HG02642 (cell line): ENCODE data around the gene ELL2.
"Not testable (repeated sequence)": the region's sequence is repeated elsewhere in the genome, so short reads cannot be mapped to it uniquely, and the experiment has no call there.

ENCODE experiments used
- ATAC-seq: cut with Tn5 transposase; IDR thresholded peaks from one replicate; pipeline ENCODE4 v1.9.1; 2021; ENCODE audit warnings: mild to moderate bottlenecking; ENCODE audit not compliant: unreplicated experiment, poor library complexity

The ELL2 gene

GRCh38 chr5:95846554-95847260 lies 114.9 kb downstream of the ELL2 start:
- peak; percentile 65 for ATAC-seq

GRCh38 chr5:95845391-95845790 lies 116.3 kb downstream of the ELL2 start:
- ATAC-seq: no peak

DNA sequence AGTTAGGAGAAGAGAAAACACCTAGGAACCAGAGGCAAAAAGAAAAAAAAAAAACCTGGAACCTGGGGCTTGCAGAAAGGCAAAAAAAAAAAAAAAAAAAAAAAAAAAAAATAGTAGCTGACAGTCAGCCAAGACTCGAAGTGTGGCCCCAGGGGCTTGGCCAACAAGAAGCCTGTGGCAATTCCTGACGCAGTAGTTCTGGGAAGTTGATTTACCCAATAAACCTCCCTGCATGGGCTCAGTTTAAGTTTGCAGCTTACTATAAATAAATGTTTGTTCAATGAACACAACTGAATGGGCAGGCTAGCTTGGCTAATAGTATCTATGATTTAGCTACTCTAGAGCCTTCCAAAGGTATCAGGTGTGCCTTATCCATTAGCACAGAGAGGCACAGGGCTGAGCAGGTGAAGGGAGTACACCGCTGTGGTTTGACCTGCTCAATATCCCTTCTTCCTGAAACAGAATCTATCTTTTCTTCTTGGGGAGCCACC lies 117.9 kb downstream of the ELL2 start:
- no peak for ATAC-seq

DNA sequence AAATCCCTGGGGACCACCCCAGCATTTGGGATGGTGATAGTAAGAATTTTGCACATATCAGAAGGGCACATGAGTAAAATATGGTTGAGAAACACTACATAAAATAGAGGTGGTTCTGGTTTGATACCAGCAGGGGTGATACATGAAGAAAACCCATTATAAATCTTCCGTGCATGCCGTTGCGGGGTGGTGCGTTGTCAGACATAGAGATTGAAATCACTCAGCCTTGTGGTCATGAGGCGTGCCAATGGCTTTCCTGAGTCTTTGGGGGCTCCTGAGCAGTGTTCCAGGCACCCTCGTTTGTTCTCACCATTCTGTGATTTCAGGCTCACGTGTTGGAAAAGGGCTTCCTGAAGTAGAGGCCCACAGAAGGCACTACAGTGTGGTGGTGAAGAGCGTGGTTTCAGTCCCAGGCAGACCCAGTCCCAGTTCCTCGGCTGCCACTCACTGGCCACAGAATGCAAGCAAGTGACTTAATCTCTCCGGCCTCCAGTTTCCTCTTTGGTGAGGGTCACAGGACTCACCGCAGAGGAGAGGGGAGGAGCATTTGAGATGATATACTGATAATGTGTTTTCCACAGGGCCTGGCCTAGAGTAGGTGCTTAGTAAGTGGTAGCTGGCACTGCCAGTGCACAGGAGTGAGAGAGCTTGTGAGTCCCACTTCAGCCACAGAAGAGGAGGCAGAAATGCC lies 118.7 kb downstream of the ELL2 start:
- peak; percentile 91 for ATAC-seq

GRCh38 chr5:95841914-95842812 lies 119.5 kb downstream of the ELL2 start:
- no peak for ATAC-seq

DNA sequence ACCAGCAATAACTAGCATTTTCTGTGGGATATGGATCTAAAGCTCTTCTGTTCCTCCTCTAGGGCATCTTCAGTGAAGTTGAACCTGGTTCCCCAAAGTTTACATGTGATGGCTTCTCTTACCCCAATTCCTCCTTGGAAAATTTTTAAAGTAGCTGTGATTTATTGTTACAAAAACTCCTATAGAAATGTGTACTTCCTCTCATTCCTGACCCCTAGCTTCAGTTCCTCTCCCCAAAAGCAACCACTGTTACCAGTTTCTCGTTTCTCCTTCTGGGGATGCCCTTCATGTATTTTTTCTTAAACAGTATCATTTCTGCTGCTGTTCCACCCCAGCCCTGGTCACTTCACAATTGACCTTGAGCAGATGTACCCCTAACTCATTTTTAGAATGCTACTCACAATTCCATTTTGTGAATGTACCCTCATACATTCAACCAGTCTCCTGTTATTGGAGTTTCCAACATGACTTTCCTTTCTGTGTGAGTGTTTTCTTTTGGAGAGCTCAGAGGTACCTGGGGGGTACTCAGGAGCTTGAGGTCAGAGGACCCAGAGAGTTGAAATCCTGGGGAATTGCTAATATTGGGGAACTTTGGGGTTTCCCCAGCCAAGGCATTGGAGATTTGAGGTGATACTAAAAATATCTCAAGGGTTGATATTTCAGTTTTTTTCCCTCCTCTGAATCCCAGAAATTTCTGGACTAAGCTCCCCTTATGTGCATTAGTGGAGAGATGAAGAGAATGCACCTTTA lies 120.5 kb downstream of the ELL2 start:
- no peak for ATAC-seq

- ATAC-seq: no peak
Measured at GRCh38 chr5:95839658-95840057, 122.0 kb downstream of the ELL2 start.

DNA sequence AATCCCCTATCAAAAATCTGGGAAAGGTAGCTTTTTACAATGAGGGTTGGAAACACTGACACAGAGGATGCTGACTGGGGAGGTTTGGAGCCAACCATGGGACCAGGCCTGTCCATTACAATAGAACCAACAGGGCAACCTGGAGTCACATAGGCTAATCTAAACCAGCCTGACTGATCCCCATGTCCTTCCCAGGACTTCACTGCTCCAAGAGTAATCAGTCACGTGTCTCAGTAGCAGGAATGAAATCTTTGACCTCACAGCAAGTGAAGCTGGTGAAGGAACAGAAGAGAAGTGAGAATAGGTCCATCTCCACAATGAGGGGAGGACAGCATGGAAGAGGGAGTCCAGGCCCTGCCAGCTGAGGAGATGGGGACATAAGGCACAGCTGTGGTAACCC lies 123.1 kb downstream of the ELL2 start:
- ATAC-seq: no peak

DNA sequence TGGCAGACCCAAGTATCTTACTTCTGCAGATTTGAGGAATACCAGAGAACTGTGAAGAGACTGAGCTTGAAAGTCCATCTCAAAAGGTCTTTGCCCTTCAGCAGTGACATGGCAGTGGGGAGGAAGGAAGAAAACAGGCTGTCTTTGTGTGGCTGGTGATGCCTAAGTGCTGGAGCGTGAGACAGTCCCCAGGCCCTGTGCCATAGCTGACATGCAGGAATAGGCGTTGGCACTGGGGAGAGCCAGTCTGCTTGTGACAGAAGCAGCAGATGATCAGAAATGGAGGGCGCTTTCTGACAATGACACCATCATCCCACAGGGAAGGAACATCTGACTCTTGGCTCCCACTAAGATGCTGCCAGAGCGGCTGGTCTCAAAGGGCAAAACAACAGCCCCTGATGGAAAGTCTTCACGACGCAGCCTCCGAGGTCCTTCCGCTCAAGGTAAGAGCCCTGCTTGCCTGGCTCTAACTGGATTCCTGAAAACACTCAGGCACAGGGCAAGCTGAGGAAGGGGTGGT lies 123.6 kb downstream of the ELL2 start:
- ATAC-seq: no peak

DNA sequence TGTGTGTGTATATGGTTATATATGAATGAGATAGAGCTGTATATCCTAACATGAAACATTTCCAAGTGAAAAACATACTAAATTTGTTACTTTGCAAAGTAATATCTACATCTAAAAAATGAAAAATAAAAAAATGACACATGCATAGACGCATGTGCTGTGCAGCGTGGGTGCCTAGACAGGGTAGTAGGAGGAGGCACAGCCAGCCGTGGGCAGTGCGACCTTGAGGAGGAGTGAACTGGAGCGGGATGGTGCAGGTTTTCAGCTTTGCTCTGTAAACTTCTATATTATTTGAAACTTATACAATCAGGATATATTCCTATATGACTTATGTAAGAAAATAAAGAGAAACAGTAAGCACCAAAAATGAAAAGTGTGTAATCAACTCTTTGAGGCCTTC lies 124.2 kb downstream of the ELL2 start:
- ATAC-seq: no peak

- ATAC-seq: not testable (repeated sequence)
Measured at GRCh38 chr5:95836971-95837370, 124.7 kb downstream of the ELL2 start.

- ATAC-seq: no peak
Measured at GRCh38 chr5:95836544-95836943, 125.1 kb downstream of the ELL2 start.

- no peak for ATAC-seq
Measured at GRCh38 chr5:95835682-95836385, 125.8 kb downstream of the ELL2 start.
